ENCODE results near the gene PPARGC1A.

Gene PPARGC1A

DNA sequence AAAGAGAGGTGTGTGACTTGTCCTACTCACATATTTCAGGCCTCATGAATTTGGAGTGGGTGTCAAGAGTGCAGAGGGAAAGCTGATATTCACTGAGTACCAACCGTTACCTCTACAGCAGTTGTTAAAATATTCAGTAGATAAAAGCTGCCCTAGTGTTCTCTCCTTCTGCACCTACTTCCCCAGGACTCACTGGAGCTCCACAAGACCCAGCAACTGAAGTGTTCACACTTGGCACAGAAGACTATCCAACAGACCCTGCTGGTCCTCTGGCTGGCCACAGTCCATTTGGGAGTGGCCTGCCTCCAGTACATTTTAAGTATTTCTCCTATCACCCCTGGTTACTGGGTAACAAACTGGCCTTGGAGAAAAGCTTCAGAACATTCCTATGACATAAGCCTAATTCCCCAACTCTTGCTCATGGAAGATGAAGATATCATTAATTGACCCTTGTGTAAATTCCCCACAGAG is 70.8 kb downstream of the PPARGC1A start:
- no peak overlapping the region for H3K4me3 ChIP-seq (ENCODE audit: low read length)
- no peaks in the 10 kb centered on the region for H3K36me3 ChIP-seq (ENCODE audit: insufficient read depth, low read depth, low read length)
- H3K9ac ChIP-seq (ENCODE audit: low read depth, low read length), result no peak overlapping the region
- H3K4me1 ChIP-seq (ENCODE audit: insufficient read depth, low read length), result peaks cover 9% of the 10 kb centered on the region; the same call in 1 of the 2 replicates
- no peak overlapping the region for H3K27ac ChIP-seq (ENCODE audit: low read length)
- H3K9me3 ChIP-seq (ENCODE audit: insufficient read depth, low read depth, low read length), result no peaks in the 10 kb centered on the region
- no peaks in the 10 kb centered on the region for H3K27me3 ChIP-seq (ENCODE audit: insufficient read depth, low read length)

GRCh38 chr4:23818097-23818885 is 71.6 kb downstream of the PPARGC1A start:
- no peak overlapping the region for H3K27ac ChIP-seq (ENCODE audit: low read length)
- no peaks in the 10 kb centered on the region for H3K27me3 ChIP-seq (ENCODE audit: insufficient read depth, low read length)
- no peak overlapping the region for H3K9ac ChIP-seq (ENCODE audit: low read depth, low read length)
- no peaks in the 10 kb centered on the region for H3K36me3 ChIP-seq (ENCODE audit: insufficient read depth, low read depth, low read length)
- H3K4me1 ChIP-seq (ENCODE audit: insufficient read depth, low read length), result peaks cover 9% of the 10 kb centered on the region; the same call in 1 of the 2 replicates
- no peak overlapping the region for H3K4me3 ChIP-seq (ENCODE audit: low read length)
- no peaks in the 10 kb centered on the region for H3K9me3 ChIP-seq (ENCODE audit: insufficient read depth, low read depth, low read length)

DNA sequence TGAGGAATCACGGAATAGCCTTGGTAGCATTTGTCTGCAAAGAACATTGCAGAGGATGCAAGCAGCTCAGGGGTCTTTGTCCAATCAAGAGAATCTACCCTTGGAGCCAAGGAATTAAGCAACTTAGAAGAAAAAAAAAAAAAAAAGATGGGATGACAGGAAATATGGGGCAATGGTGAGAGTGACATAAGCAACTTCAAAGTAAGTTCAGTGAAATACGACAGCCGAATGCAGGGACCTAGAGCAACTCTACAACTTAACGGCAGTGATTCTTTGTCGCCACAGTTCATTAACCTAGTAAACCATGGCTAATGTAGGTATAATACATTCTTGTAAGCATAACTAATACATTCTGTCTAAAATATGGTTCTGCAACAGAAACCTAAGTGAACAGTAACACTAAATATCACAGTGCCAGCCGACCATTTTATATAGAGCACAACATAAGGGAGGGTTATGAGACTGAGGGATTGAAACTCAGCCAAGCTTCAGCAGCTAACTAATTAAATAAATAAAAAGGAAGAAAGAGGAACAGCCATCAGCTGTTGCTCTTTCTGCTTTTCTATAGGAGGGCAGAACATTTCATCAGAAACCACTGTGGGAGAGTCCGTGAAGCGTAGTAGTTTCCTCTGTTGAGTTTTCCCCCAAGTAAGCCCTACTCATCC is 74.7 kb downstream of the PPARGC1A start:
- no peak overlapping the region for H3K4me3 ChIP-seq (ENCODE audit: low read length)
- no peaks in the 10 kb centered on the region for H3K36me3 ChIP-seq (ENCODE audit: insufficient read depth, low read depth, low read length)
- H3K9me3 ChIP-seq (ENCODE audit: insufficient read depth, low read depth, low read length), result no peaks in the 10 kb centered on the region
- H3K27ac ChIP-seq (ENCODE audit: low read length), result no peak overlapping the region
- peaks cover 2% of the 10 kb centered on the region; the same call in 1 of the 2 replicates for H3K4me1 ChIP-seq (ENCODE audit: insufficient read depth, low read length)
- H3K9ac ChIP-seq (ENCODE audit: low read depth, low read length), result no peak overlapping the region
- no peaks in the 10 kb centered on the region for H3K27me3 ChIP-seq (ENCODE audit: insufficient read depth, low read length)

GRCh38 chr4:23814587-23814986 is 75.3 kb downstream of the PPARGC1A start:
- Histone ChIP-seq H3K4me1 (ENCODE audit: insufficient read depth, low read length) (peaks cover 2% of the 10 kb centered on the region; the same call in 1 of the 2 replicates), H3K4me3 (ENCODE audit: low read length) (no peak overlapping the region), H3K27ac (ENCODE audit: low read length) (no peak overlapping the region), H3K9ac (ENCODE audit: low read depth, low read length) (no peak overlapping the region), H3K27me3 (ENCODE audit: insufficient read depth, low read length) (no peaks in the 10 kb centered on the region), H3K9me3 (ENCODE audit: insufficient read depth, low read depth, low read length) (no peaks in the 10 kb centered on the region), H3K36me3 (ENCODE audit: insufficient read depth, low read depth, low read length) (no peaks in the 10 kb centered on the region)

- Histone ChIP-seq H3K27ac (ENCODE audit: low read length) (no peak overlapping the region), H3K9me3 (ENCODE audit: insufficient read depth, low read depth, low read length) (no peaks in the 10 kb centered on the region), H3K36me3 (ENCODE audit: insufficient read depth, low read depth, low read length) (no peaks in the 10 kb centered on the region), H3K4me3 (ENCODE audit: low read length) (no peak overlapping the region), H3K27me3 (ENCODE audit: insufficient read depth, low read length) (no peaks in the 10 kb centered on the region), H3K4me1 (ENCODE audit: insufficient read depth, low read length) (peaks cover 2% of the 10 kb centered on the region; the same call in 1 of the 2 replicates), H3K9ac (ENCODE audit: low read depth, low read length) (no peak overlapping the region)
These were observed 78.7 kb downstream of the PPARGC1A start for GRCh38 chr4:23811161-23811560.

- Histone ChIP-seq H3K4me3 (ENCODE audit: low read length) (no peak overlapping the region), H3K9ac (ENCODE audit: low read depth, low read length) (no peak overlapping the region), H3K27ac (ENCODE audit: low read length) (no peak overlapping the region), H3K36me3 (ENCODE audit: insufficient read depth, low read depth, low read length) (no peaks in the 10 kb centered on the region), H3K9me3 (ENCODE audit: insufficient read depth, low read depth, low read length) (no peaks in the 10 kb centered on the region), H3K27me3 (ENCODE audit: insufficient read depth, low read length) (no peaks in the 10 kb centered on the region), H3K4me1 (ENCODE audit: insufficient read depth, low read length) (no peaks in the 10 kb centered on the region; the same call in 1 of the 2 replicates)
These were observed 84.4 kb downstream of the PPARGC1A start for GRCh38 chr4:23805450-23805851.

DNA sequence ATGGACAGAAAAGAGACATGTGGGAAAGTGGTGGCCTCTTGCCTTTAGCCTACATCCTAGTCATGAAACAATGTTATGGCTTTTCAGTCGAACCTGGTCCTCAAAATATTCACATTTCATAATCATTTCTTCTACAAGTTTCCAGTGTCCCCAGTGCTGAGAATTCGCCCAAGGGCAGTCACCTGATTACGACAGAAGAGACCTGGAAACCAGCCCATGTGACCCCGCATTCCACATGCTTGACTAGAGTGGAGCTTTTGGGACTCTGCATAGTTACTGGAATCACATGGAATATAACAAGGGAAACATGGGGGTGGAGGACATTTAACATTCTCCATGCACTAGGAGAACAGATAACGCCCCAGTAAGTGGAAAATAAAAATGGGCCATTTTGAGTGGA is 100.1 kb downstream of the PPARGC1A start:
- Histone ChIP-seq H3K27me3 (ENCODE audit: insufficient read depth, low read length) (no peaks in the 10 kb centered on the region), H3K36me3 (ENCODE audit: insufficient read depth, low read depth, low read length) (no peaks in the 10 kb centered on the region), H3K27ac (ENCODE audit: low read length) (no peak overlapping the region), H3K9me3 (ENCODE audit: insufficient read depth, low read depth, low read length) (no peaks in the 10 kb centered on the region), H3K4me3 (ENCODE audit: low read length) (no peak overlapping the region), H3K9ac (ENCODE audit: low read depth, low read length) (no peak overlapping the region), H3K4me1 (ENCODE audit: insufficient read depth, low read length) (peaks cover 4% of the 10 kb centered on the region; the same call in 1 of the 2 replicates)

GRCh38 chr4:23788460-23788859 is 101.4 kb downstream of the PPARGC1A start:
- no peaks in the 10 kb centered on the region for H3K36me3 ChIP-seq (ENCODE audit: insufficient read depth, low read depth, low read length)
- peaks cover 4% of the 10 kb centered on the region; the same call in 1 of the 2 replicates for H3K4me1 ChIP-seq (ENCODE audit: insufficient read depth, low read length)
- no peaks in the 10 kb centered on the region for H3K27me3 ChIP-seq (ENCODE audit: insufficient read depth, low read length)
- no peak overlapping the region for H3K27ac ChIP-seq (ENCODE audit: low read length)
- H3K4me3 ChIP-seq (ENCODE audit: low read length), result no peak overlapping the region
- no peaks in the 10 kb centered on the region for H3K9me3 ChIP-seq (ENCODE audit: insufficient read depth, low read depth, low read length)
- no peak overlapping the region for H3K9ac ChIP-seq (ENCODE audit: low read depth, low read length)

DNA sequence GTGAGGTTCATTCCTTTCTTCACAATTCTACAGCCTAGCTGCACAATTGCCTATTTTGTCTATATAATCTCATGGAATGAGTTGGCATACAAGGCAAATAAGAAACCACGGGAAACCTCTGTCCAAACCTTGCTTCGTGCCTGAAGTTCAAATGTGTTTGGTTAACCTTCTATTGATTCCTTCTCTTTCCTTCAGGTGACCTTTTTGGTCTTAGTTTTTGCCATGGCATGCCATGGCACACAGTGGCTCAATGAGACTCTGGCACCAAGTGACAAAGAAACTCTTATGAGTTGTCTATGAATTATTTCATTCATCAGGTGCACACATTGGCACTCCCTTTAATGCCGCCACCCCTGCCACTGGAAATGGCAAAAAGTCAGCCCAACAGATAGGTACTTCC is 101.8 kb downstream of the PPARGC1A start:
- Histone ChIP-seq H3K27ac (ENCODE audit: low read length) (no peak overlapping the region), H3K4me1 (ENCODE audit: insufficient read depth, low read length) (peaks cover 4% of the 10 kb centered on the region; the same call in 1 of the 2 replicates), H3K9ac (ENCODE audit: low read depth, low read length) (no peak overlapping the region), H3K4me3 (ENCODE audit: low read length) (no peak overlapping the region), H3K9me3 (ENCODE audit: insufficient read depth, low read depth, low read length) (no peaks in the 10 kb centered on the region), H3K27me3 (ENCODE audit: insufficient read depth, low read length) (no peaks in the 10 kb centered on the region), H3K36me3 (ENCODE audit: insufficient read depth, low read depth, low read length) (no peaks in the 10 kb centered on the region)

DNA sequence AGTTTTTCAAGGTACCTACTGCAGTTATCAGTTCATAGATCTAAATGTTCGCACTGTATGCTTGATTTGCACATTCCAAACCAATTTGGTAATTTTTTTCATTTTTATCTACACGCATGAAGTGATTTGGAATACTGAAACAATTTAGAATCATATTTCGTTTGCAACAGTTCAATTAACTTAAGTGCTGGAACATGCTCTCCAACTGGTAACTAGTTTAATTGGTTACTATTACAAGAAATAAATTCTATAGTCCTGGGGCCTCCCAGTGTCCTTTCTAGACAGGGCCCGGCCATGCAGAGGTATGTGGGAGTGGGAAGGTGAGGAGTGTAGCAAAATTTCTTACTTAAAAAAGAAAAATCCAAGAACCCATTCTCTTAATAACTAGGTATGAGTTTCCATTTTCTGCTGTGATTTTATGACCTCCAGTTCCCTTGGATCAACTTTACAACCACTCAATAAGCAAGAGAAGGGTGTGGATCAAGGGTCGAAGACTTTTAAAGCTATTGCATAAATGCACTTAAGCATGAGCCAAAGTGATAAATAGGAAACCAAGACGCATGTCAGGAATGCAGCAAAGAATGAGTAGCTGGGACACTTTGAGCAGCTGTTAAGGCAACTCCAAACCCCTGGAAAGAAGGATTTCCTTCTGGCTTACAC is 106.9 kb downstream of the PPARGC1A start:
- H3K36me3 ChIP-seq (ENCODE audit: insufficient read depth, low read depth, low read length), result no peaks in the 10 kb centered on the region
- no peaks in the 10 kb centered on the region for H3K9me3 ChIP-seq (ENCODE audit: insufficient read depth, low read depth, low read length)
- no peaks in the 10 kb centered on the region for H3K27me3 ChIP-seq (ENCODE audit: insufficient read depth, low read length)
- H3K27ac ChIP-seq (ENCODE audit: low read length), result no peak overlapping the region
- no peak overlapping the region for H3K4me3 ChIP-seq (ENCODE audit: low read length)
- H3K9ac ChIP-seq (ENCODE audit: low read depth, low read length), result no peak overlapping the region
- H3K4me1 ChIP-seq (ENCODE audit: insufficient read depth, low read length), result no peaks in the 10 kb centered on the region

DNA sequence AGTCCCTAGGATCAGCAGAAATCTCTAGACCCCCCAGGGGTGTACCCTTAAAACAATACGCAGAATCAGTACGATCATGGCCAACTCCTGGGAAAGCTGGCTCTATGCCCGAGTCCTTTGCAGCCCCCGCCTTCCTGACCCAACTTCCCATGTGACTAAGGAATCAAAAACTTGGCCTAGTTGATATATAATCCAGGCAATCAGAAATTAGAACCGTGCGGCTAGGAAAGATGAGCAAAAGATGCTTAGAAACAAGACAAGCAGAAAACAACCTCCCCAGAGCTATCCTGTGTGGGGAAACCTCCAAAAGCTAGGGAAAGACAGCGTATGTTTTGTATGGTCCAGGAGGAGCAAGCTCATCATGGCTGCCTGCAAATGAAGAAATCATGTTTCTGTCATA is 110.0 kb downstream of the PPARGC1A start:
- H3K27ac ChIP-seq (ENCODE audit: low read length), result no peak overlapping the region
- no peaks in the 10 kb centered on the region for H3K36me3 ChIP-seq (ENCODE audit: insufficient read depth, low read depth, low read length)
- H3K27me3 ChIP-seq (ENCODE audit: insufficient read depth, low read length), result no peaks in the 10 kb centered on the region
- no peak overlapping the region for H3K9ac ChIP-seq (ENCODE audit: low read depth, low read length)
- H3K4me3 ChIP-seq (ENCODE audit: low read length), result no peak overlapping the region
- peaks cover 9% of the 10 kb centered on the region; the same call in 1 of the 2 replicates for H3K4me1 ChIP-seq (ENCODE audit: insufficient read depth, low read length)
- no peaks in the 10 kb centered on the region for H3K9me3 ChIP-seq (ENCODE audit: insufficient read depth, low read depth, low read length)
